Measurements from ENCODE around the gene TARM1. TPM values are rescaled to one million over a fixed set of nuclear protein-coding genes. Genes with fewer than 3 reads are reported as not detected.
"Not testable (repeated sequence)": the region's sequence is repeated elsewhere in the genome, so short reads cannot be mapped to it uniquely, and the experiment has no call there.

The TARM1 gene
- total RNA-seq, 2 donors from 2014 or later: 1.6 TPM; not detected in 1

- intact Hi-C loops (cut with DNase I): no loop called here
- no peak for DNase-seq (ENCODE audit: low spot score)
- no peak overlapping the region for H3K4me3 ChIP-seq
- WGBS: 88% methylated on average over 2 of the region's 2 CpGs
- no peaks in the 10 kb centered on the region for H3K36me3 ChIP-seq
- no peak overlapping the region for H3K27ac ChIP-seq
- no peaks in the 10 kb centered on the region for H3K9me3 ChIP-seq
- TF ChIP-seq POLR2AphosphoS5 (IDR thresholded peaks at IDR 0.05): no peak
- TF ChIP-seq CTCF (IDR thresholded peaks at IDR 0.05): no peak
- TF ChIP-seq POLR2A (IDR thresholded peaks at IDR 0.05): no peak
- no peaks in the 10 kb centered on the region for H3K4me1 ChIP-seq (replicated peaks)
- no peaks in the 10 kb centered on the region for H3K27me3 ChIP-seq (replicated peaks; ENCODE audit: insufficient read depth)
Observed at GRCh38 chr19:54045771-54046170, 35.4 kb downstream of the TARM1 start.

- no peak overlapping the region for H3K27ac ChIP-seq
- intact Hi-C loops (cut with DNase I): no loop called here
- no peaks in the 10 kb centered on the region for H3K9me3 ChIP-seq
- 80% methylated on average over 3 of the region's 3 CpGs for WGBS
- H3K4me3 ChIP-seq: no peak overlapping the region
- H3K27me3 ChIP-seq (replicated peaks; ENCODE audit: insufficient read depth): no peaks in the 10 kb centered on the region
- DNase-seq (ENCODE audit: low spot score): no peak
- H3K36me3 ChIP-seq: no peaks in the 10 kb centered on the region
- no peaks in the 10 kb centered on the region for H3K4me1 ChIP-seq (replicated peaks)
- no peak for TF ChIP-seq POLR2A (IDR thresholded peaks at IDR 0.05)
- no peak for TF ChIP-seq CTCF (IDR thresholded peaks at IDR 0.05)
- TF ChIP-seq POLR2AphosphoS5 (IDR thresholded peaks at IDR 0.05): no peak
Observed at GRCh38 chr19:54042989-54043388, 38.2 kb downstream of the TARM1 start.

- Histone ChIP-seq H3K27ac (no peak overlapping the region), H3K4me3 (no peak overlapping the region), H3K9me3 (no peaks in the 10 kb centered on the region), H3K36me3 (no peaks in the 10 kb centered on the region), H3K4me1 (replicated peaks) (no peaks in the 10 kb centered on the region), H3K27me3 (replicated peaks; ENCODE audit: insufficient read depth) (no peaks in the 10 kb centered on the region)
- WGBS: 67% methylated on average over 9 of the region's 9 CpGs
- TF ChIP-seq POLR2AphosphoS5 (IDR thresholded peaks at IDR 0.05) (no peak), CTCF (IDR thresholded peaks at IDR 0.05) (no peak), POLR2A (IDR thresholded peaks at IDR 0.05) (no peak)
- intact Hi-C loops (cut with DNase I): no loop called here
- no peak for DNase-seq (ENCODE audit: low spot score)
Observed at GRCh38 chr19:54041969-54042606, 39.1 kb downstream of the TARM1 start.

GRCh38 chr19:54040003-54040402, 41.2 kb downstream of the TARM1 start:
- 81% methylated on average over 4 of the region's 4 CpGs for WGBS
- Histone ChIP-seq H3K4me1 (replicated peaks) (no peaks in the 10 kb centered on the region), H3K9me3 (no peaks in the 10 kb centered on the region), H3K27me3 (replicated peaks; ENCODE audit: insufficient read depth) (no peaks in the 10 kb centered on the region), H3K36me3 (no peaks in the 10 kb centered on the region), H3K27ac (no peak overlapping the region), H3K4me3 (no peak overlapping the region)
- no peak for DNase-seq (ENCODE audit: low spot score)
- no peak for TF ChIP-seq CTCF (IDR thresholded peaks at IDR 0.05)
- no peak for TF ChIP-seq POLR2AphosphoS5 (IDR thresholded peaks at IDR 0.05)
- TF ChIP-seq POLR2A (IDR thresholded peaks at IDR 0.05): no peak
- intact Hi-C loops (cut with DNase I): no loop called here

- H3K9me3 ChIP-seq; H3K4me1 ChIP-seq (replicated peaks); H3K36me3 ChIP-seq; H3K4me3 ChIP-seq; intact Hi-C loops (cut with DNase I); DNase-seq (ENCODE audit: low spot score); H3K27me3 ChIP-seq (replicated peaks; ENCODE audit: insufficient read depth); H3K27ac ChIP-seq: not testable (repeated sequence)
- 79% methylated on average over 5 of the region's 5 CpGs for whole genome bisulfite sequencing
Observed at GRCh38 chr19:54036542-54036941, 44.6 kb downstream of the TARM1 start.

All from prostate gland (tissue), 2 donors.